GM20000 (cell line): ENCODE measurements around the gene ELMO1.

Source experiments
- DNase-seq: peaks from one replicate; pipeline ENCODE4 v3.0.0; 2012; ENCODE audit warnings: low spot score
- TF ChIP-seq, protein P1 (sequence below): IDR thresholded peaks from 2 replicates; pipeline ENCODE4 v1.5.1; 2012; ENCODE audit warnings: mild to moderate bottlenecking, control low read depth; ENCODE audit errors: extremely low read depth, missing control alignments

The ELMO1 gene

DNA sequence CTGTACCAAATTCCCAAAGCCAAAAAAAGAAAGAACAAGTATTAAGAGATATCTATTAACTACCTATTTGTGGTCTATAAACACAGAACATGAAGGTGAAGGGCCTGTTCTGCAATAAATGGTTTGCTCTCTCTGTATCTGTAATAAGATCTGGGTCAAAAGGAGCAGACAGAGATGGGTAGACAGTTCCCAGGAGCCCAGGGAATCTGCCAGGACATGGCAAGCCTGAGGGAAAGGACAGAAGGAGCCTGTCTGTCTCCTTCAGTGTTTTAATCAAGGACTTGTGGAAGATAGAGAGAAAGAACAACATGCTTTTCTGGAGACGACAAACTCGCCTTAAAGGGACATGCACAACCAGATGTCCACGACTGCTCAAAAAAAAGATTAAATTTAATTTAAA lies 165.7 kb downstream of the ELMO1 start:
- TF ChIP-seq, protein P1, sequence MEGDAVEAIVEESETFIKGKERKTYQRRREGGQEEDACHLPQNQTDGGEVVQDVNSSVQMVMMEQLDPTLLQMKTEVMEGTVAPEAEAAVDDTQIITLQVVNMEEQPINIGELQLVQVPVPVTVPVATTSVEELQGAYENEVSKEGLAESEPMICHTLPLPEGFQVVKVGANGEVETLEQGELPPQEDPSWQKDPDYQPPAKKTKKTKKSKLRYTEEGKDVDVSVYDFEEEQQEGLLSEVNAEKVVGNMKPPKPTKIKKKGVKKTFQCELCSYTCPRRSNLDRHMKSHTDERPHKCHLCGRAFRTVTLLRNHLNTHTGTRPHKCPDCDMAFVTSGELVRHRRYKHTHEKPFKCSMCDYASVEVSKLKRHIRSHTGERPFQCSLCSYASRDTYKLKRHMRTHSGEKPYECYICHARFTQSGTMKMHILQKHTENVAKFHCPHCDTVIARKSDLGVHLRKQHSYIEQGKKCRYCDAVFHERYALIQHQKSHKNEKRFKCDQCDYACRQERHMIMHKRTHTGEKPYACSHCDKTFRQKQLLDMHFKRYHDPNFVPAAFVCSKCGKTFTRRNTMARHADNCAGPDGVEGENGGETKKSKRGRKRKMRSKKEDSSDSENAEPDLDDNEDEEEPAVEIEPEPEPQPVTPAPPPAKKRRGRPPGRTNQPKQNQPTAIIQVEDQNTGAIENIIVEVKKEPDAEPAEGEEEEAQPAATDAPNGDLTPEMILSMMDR = no peak

GRCh38 chr7:37282093-37282444 lies 166.6 kb downstream of the ELMO1 start:
- DNase-seq = no peak
- TF ChIP-seq, protein P1 = no peak

More for the DNA sequence above, 165.7 kb downstream of the ELMO1 start:
- no peak for DNase-seq

GRCh38 chr7:37281368-37282092 lies 167.1 kb downstream of the ELMO1 start:
- DNase-seq = no peak
- TF ChIP-seq, protein P1 = no peak

DNA sequence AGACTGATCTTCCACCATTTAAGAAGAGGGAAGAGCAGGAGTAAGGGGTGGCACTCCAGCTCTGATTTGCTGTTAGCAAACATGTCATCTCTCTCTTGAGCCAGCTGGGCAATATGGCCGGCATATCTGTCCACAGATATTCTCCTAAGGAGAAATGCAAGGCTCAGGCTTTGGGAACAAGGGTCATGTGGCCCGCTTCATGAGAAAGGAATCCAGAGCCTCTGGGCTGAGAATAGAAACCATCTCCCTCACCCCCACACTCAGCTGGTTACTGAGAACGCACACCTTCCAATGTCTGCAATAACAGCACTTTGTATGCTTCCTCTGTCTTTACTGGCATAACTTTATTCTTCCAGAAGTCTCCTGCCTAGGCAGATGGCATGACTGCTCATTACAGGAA lies 171.2 kb downstream of the ELMO1 start:
- TF ChIP-seq, protein P1 = no peak
- DNase-seq = no peak

DNA sequence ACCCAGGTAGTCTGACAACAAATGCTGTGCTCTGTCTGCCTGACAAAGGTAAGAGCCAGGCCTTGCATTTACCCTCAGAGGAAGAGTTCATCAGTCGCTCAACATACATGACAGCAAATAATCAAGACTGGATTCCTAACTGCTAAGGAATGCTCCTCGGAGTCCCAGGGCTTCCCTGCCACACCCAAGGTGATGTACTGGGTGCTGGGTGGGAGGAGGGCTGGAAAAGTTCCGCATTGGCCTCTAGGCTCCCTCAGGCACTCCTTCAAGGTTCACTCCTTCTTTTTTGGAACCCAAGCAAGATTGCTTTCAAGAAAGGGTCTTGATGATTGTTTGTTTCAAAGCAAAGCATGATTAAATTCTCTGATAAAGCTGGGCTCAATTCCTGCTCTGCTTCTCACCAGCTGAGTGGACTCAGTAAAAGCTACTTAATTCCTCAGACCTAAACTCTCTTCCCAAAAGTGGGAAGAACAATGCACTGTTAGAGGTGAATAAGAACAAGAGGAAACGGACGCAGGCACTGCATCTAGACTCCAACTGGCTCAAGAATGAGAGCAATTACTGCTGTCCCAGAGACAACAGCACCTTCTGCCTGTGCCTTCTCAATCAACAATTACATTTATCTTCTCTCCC lies 173.5 kb downstream of the ELMO1 start:
- TF ChIP-seq, protein P1 = no peak
- no peak for DNase-seq

DNA sequence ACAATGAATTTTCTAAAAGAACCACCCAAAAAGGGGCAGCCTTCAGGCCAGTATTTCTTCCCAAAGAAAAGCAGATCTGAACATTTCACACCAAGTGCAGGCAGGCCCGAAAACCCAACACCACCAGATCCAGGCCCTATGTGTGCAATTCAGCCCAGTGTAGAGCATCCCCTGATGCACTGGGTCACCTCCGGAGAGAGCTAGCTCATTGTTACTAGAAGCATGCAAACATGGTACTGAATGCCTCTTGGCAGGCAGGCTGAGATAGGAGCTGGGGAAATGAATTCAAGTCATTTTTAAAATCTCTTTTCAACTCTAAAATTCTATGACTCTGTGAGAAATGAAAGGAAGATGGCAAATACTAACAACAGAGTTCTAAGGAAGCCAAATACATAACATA lies 174.8 kb downstream of the ELMO1 start:
- TF ChIP-seq, protein P1 = no peak

GRCh38 chr7:37269711-37270508 lies 178.8 kb downstream of the ELMO1 start:
- DNase-seq = no peak
- TF ChIP-seq, protein P1 = no peak

More for the DNA sequence above, 174.8 kb downstream of the ELMO1 start:
- no peak for DNase-seq
